PC-3 (cell line): Measurements from ENCODE around the gene GIT2. TPM values are rescaled to one million over a fixed set of nuclear protein-coding genes. Genes with fewer than 3 reads are reported as not detected.

Source experiments
- ATAC-seq: fragments of 200-7000 bp; cut with Tn5 transposase; 2 replicates; pipeline ENCODE4 v1.9.1; 2020; ENCODE audit warnings: mild to moderate bottlenecking, moderate library complexity
- BruUV-seq: library from RNA; stranded (reverse); fragments of 400-500 nt; replicated peaks from 2 replicates; lab custom pipeline; 2021; lab: Mats Ljungman, UMichigan
- CTCF ChIA-PET: fragments of 300-600 bp; sonication (Branson Sonifier 250); formaldehyde crosslinking; loops from one replicate; lab custom pipeline; 2022; ENCODE audit warnings: antibody characterized with exemption; lab: Charles Lee
- POLR2A ChIA-PET: fragments of 300-600 bp; sonication (Branson Sonifier 250); formaldehyde crosslinking; loops from one replicate; lab custom pipeline; 2022; ENCODE audit warnings: antibody characterized with exemption; ENCODE audit not compliant: unreplicated experiment; lab: Charles Lee
- DNase-seq: peaks from one replicate; pipeline ENCODE4 v3.0.0-alpha.2; 2015
- H2AFZ ChIP-seq: fragments of 300-600 bp; sonication (generic); 2 replicates; pipeline ENCODE4 v1.6.0; 2016; ENCODE audit warnings: antibody characterized with exemption, low read length
- H3F3A ChIP-seq: fragments of 300-600 bp; sonication (generic); one replicate; pipeline ENCODE4 v1.6.0; 2017; ENCODE audit warnings: antibody characterized with exemption, low read length, control low read depth, mild to moderate bottlenecking; ENCODE audit not compliant: unreplicated experiment
- H3K27ac ChIP-seq: fragments of 300-600 bp; sonication (generic); 2 replicates; pipeline ENCODE4 v1.5.1; 2016; ENCODE audit warnings: mild to moderate bottlenecking, low read length
- H3K27me3 ChIP-seq: fragments of 300-600 bp; sonication (generic); 2 replicates; pipeline ENCODE4 v1.6.1; 2016; ENCODE audit warnings: low read length, mixed read lengths
- H3K36me3 ChIP-seq: fragments of 300-600 bp; sonication (generic); 2 replicates; pipeline ENCODE4 v1.6.1; 2016; ENCODE audit warnings: low read depth, mixed run types, low read length, mixed read lengths
- H3K4me1 ChIP-seq: fragments of 300-600 bp; sonication (generic); 2 replicates; pipeline ENCODE4 v1.5.1; 2016; ENCODE audit warnings: low read length; ENCODE audit not compliant: insufficient read depth
- H3K4me2 ChIP-seq: fragments of 300-600 bp; sonication (generic); 2 replicates; pipeline ENCODE4 v1.6.0; 2016; ENCODE audit warnings: low read length
- H3K4me3 ChIP-seq: fragments of 300-600 bp; sonication (generic); 2 replicates; pipeline ENCODE4 v1.5.1; 2016; ENCODE audit warnings: mild to moderate bottlenecking, low read length, mixed read lengths
- H3K79me2 ChIP-seq: fragments of 300-600 bp; sonication (generic); 2 replicates; pipeline ENCODE4 v1.6.1; 2017; ENCODE audit warnings: low read length, mixed read lengths
- H3K9ac ChIP-seq: fragments of 300-600 bp; sonication (generic); 2 replicates; pipeline ENCODE4 v1.6.0; 2016; ENCODE audit warnings: mild to moderate bottlenecking, low read length
- H3K9me2 ChIP-seq: fragments of 300-600 bp; sonication (generic); replicated peaks from 2 replicates; pipeline ENCODE4 v1.6.1; 2016; ENCODE audit warnings: mixed run types, low read length, mixed read lengths
- H3K9me3 ChIP-seq: fragments of 300-600 bp; sonication (generic); 2 replicates; pipeline ENCODE4 v1.6.1; 2016; ENCODE audit warnings: low read length, mixed read lengths
- H4K20me1 ChIP-seq: fragments of 300-600 bp; sonication (generic); 2 replicates; pipeline ENCODE4 v1.6.1; 2016; ENCODE audit warnings: low read length, mixed read lengths
- EZH2 ChIP-seq: fragments of 300-600 bp; sonication (generic); IDR thresholded peaks from one replicate; pipeline ENCODE4 v1.6.1; 2017; ENCODE audit warnings: antibody characterized with exemption, mild to moderate bottlenecking, low read length; ENCODE audit not compliant: unreplicated experiment
- EZH2phosphoT487 ChIP-seq: fragments of 300-600 bp; sonication (generic); IDR thresholded peaks from 2 replicates; pipeline ENCODE4 v1.6.1; 2018; ENCODE audit warnings: mild to moderate bottlenecking, antibody characterized with exemption, low read length, borderline replicate concordance
- intact Hi-C: fragments of 100-400 bp; cut with micrococcal nuclease; formaldehyde crosslinking; loops from 2 replicates; pipeline ENCODE4 v1.9.0; 2023
- total RNA-seq: library from RNA; depleted of rRNA; stranded (reverse); fragments of >200 nt; gene quantifications from 2 replicates; pipeline ENCODE4 v1.2.3, GENCODE V29; 2014
- TF ChIP-seq, protein P1 (sequence below): fragments of 300-600 bp; sonication (generic); conservative IDR thresholded peaks from 2 replicates; pipeline ENCODE4 v1.5.1; 2017; ENCODE audit warnings: antibody characterized with exemption, low read depth, mild to moderate bottlenecking, low read length

Gene GIT2
- total RNA-seq, 1 experiment from 2014 or later: 26.8 TPM

DNA sequence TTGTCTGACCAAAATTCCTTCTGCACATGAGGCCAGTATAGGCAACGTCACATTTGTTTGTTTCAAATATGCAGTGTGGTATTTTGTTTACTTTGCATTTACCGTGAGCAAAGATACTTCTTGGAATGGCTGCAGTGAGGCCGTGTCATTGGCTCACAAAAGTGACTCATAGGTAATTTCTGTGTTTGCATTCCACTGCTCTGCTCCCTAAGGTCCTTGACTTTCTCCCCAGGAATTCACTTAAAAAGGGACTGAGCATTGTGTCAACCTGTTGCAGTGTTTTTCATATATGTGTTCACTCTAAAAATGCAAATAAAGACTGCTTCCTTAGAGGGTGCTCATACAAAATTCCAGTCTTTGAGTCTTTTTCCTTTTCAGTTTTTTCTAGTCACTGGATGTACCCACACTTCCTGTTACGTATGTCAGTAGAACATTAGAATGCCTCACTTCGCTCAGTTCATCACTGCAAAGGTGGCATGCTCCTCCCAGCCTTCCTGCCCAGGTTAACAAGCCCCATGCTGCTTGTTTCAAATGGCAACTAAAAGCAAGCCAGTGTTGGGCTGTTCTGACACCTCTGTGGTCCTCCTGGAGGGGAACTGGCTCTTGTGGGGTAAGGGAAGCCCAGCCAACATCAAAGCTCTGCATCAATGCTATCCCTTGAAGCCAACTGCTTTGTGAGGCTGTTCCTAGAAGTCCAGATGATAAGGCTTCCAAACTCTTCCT lies 43.1 kb upstream of the GIT2 start:
- TF ChIP-seq EZH2phosphoT487 (no peak), EZH2 (no peak)
- TF ChIP-seq, protein P1, sequence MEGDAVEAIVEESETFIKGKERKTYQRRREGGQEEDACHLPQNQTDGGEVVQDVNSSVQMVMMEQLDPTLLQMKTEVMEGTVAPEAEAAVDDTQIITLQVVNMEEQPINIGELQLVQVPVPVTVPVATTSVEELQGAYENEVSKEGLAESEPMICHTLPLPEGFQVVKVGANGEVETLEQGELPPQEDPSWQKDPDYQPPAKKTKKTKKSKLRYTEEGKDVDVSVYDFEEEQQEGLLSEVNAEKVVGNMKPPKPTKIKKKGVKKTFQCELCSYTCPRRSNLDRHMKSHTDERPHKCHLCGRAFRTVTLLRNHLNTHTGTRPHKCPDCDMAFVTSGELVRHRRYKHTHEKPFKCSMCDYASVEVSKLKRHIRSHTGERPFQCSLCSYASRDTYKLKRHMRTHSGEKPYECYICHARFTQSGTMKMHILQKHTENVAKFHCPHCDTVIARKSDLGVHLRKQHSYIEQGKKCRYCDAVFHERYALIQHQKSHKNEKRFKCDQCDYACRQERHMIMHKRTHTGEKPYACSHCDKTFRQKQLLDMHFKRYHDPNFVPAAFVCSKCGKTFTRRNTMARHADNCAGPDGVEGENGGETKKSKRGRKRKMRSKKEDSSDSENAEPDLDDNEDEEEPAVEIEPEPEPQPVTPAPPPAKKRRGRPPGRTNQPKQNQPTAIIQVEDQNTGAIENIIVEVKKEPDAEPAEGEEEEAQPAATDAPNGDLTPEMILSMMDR: no peak
- Histone ChIP-seq H3K9me3 (no peaks in the 10 kb centered on the region), H3K79me2 (peaks cover 20% of the 10 kb centered on the region), H3K27ac (peak overlapping the region; percentile 92), H3K4me1 (peaks cover 31% of the 10 kb centered on the region), H3K9ac (peak overlapping the region; percentile 40), H3K27me3 (no peaks in the 10 kb centered on the region), H3K4me2 (peak overlapping the region; percentile 75), H3K9me2 (no peaks in the 10 kb centered on the region), H3F3A (peaks cover 11% of the 10 kb centered on the region), H4K20me1 (no peaks in the 10 kb centered on the region), H3K4me3 (peak overlapping the region; percentile 43), H2AFZ (peak overlapping the region; percentile 36; the same call in 1 of the 2 replicates), H3K36me3 (peaks cover 36% of the 10 kb centered on the region)
- ChIA-PET POLR2A (interaction anchor here (0.6 kb wide), 1 partner anchor 15 kb away, joined by 3 read pairs; no protein-coding TSS in a partner anchor), CTCF (interaction anchor here (0.9 kb wide), 1 partner anchor 392 kb away, joined by 6 read pairs; no protein-coding TSS in a partner anchor)
- peak; percentile 98 for DNase-seq
- intact Hi-C loops: loop anchor here (2.0 to 10.0 kb wide), 3 partner anchors 40 to 393 kb away; partner anchors contain the start of gene ANKRD13A
- ATAC-seq: peak; percentile 94
- BruUV-seq: TSS peak; percentile 63

DNA sequence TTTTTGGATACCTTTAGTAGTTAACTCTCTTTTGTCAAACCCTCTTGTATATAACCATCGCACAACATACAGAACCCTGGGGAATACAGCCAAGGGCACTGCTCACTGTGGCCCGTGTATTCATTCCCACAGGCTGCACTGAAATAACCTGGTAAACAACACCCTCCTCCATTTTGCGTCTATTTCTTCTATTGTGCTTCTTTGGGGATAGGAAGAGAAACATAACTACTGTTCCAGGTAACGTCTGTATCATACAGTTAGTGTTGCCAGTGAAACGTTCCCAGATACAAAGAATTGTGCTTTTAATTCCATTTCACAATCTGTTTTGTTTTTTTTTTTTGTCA lies 42.5 kb upstream of the GIT2 start:
- DNase-seq (no peak), ATAC-seq (peak; percentile 5)
- Histone ChIP-seq H3K4me2 (peak overlapping the region; percentile 75), H4K20me1 (no peaks in the 10 kb centered on the region), H3K79me2 (peaks cover 20% of the 10 kb centered on the region), H3K9ac (peak overlapping the region; percentile 30), H2AFZ (peak overlapping the region; percentile 36), H3K4me1 (peaks cover 31% of the 10 kb centered on the region), H3F3A (peaks cover 11% of the 10 kb centered on the region), H3K36me3 (peaks cover 41% of the 10 kb centered on the region), H3K9me2 (no peaks in the 10 kb centered on the region), H3K27me3 (no peaks in the 10 kb centered on the region), H3K4me3 (peak overlapping the region; percentile 43), H3K27ac (peak overlapping the region; percentile 92), H3K9me3 (no peaks in the 10 kb centered on the region)
- ChIA-PET CTCF (interaction anchor here (0.5 kb wide), 1 partner anchor 63 kb away, joined by 3 read pairs; no protein-coding TSS in a partner anchor), POLR2A (no interaction called here)
- BruUV-seq: TSS peak; percentile 7
- intact Hi-C loops: loop anchor here (2.0 to 10.0 kb wide), 3 partner anchors 40 to 394 kb away; partner anchors contain the start of gene ANKRD13A
- TF ChIP-seq EZH2phosphoT487: no peak
- TF ChIP-seq, protein P1: no peak
- no peak for TF ChIP-seq EZH2
